Mesodermal cell (in vitro differentiated cells): ENCODE results near the gene EPHA8.

Source experiments
- H3K27ac ChIP-seq: 2 replicates; pipeline ENCODE4 v1.7.0; 2013; ENCODE audit warnings: mild to moderate bottlenecking, low read depth, low read length, moderate library complexity; ENCODE audit not compliant: severe bottlenecking
- H3K36me3 ChIP-seq: 2 replicates; pipeline ENCODE4 v1.7.1; 2013; ENCODE audit warnings: mild to moderate bottlenecking, low read length, moderate library complexity; ENCODE audit not compliant: control insufficient read depth, insufficient read depth
- H3K4me1 ChIP-seq: one replicate; pipeline ENCODE4 v1.7.1; 2013; ENCODE audit warnings: mild to moderate bottlenecking, low read length; ENCODE audit not compliant: insufficient read depth, control insufficient read depth, poor library complexity, severe bottlenecking
- H3K4me3 ChIP-seq: 2 replicates; pipeline ENCODE4 v1.7.0; 2013; ENCODE audit warnings: low read length, control low read depth, mild to moderate bottlenecking; ENCODE audit not compliant: insufficient read depth, poor library complexity, severe bottlenecking; ENCODE audit errors: extremely low read depth
- H3K9me3 ChIP-seq: 2 replicates; pipeline ENCODE4 v1.7.1; 2013; ENCODE audit warnings: mild to moderate bottlenecking, low read length, moderate library complexity; ENCODE audit not compliant: control insufficient read depth
- WGBS, 2 experiments: methylation state at CpG; one replicate each; pipeline ENCODE4 v1.1.5; 2013; ENCODE audit warnings: missing lambda C conversion rate in 2 of 2; ENCODE audit not compliant: insufficient coverage in 2 of 2; 5-methylcytosine and 5-hydroxymethylcytosine counted together

Gene EPHA8

GRCh38 chr1:22526098-22526497 is 37.2 kb upstream of the EPHA8 start:
- H3K4me3 ChIP-seq, result no peak overlapping the region
- no peaks in the 10 kb centered on the region for H3K9me3 ChIP-seq
- H3K27ac ChIP-seq, result no peak overlapping the region
- peaks cover 10% of the 10 kb centered on the region for H3K4me1 ChIP-seq
- 94 to 98% methylated on average over 10 of the region's 11 CpGs for WGBS, 2 experiments
- peaks cover 65% of the 10 kb centered on the region for H3K36me3 ChIP-seq

- H3K36me3 ChIP-seq, result peaks cover 59% of the 10 kb centered on the region
- H3K4me3 ChIP-seq, result no peak overlapping the region
- no peak overlapping the region for H3K27ac ChIP-seq
- no peaks in the 10 kb centered on the region for H3K9me3 ChIP-seq
- 86 to 98% methylated on average over 4 to 5 of the region's 5 CpGs for WGBS, 2 experiments
- peaks cover 10% of the 10 kb centered on the region for H3K4me1 ChIP-seq
These were observed 36.6 kb upstream of the EPHA8 start for GRCh38 chr1:22526677-22527076.

- peaks cover 55% of the 10 kb centered on the region for H3K36me3 ChIP-seq
- 69 to 86% methylated on average over 4 to 5 of the region's 7 CpGs for WGBS, 2 experiments
- no peak overlapping the region for H3K27ac ChIP-seq
These were observed 36.2 kb upstream of the EPHA8 start for GRCh38 chr1:22527122-22527521.

GRCh38 chr1:22527555-22528296 is 35.6 kb upstream of the EPHA8 start:
- peaks cover 10% of the 10 kb centered on the region for H3K4me1 ChIP-seq
- 87 to 92% methylated on average over 13 to 14 of the region's 15 CpGs for WGBS, 2 experiments
- no peak overlapping the region for H3K27ac ChIP-seq
- peaks cover 49% of the 10 kb centered on the region for H3K36me3 ChIP-seq
- H3K9me3 ChIP-seq, result no peaks in the 10 kb centered on the region
- H3K4me3 ChIP-seq, result no peak overlapping the region

More at GRCh38 chr1:22527122-22527521, 36.2 kb upstream of the EPHA8 start:
- no peak overlapping the region for H3K4me3 ChIP-seq
- no peaks in the 10 kb centered on the region for H3K9me3 ChIP-seq
- peaks cover 10% of the 10 kb centered on the region for H3K4me1 ChIP-seq

- Histone ChIP-seq H3K4me3 (no peak overlapping the region), H3K9me3 (no peaks in the 10 kb centered on the region), H3K27ac (no peak overlapping the region), H3K4me1 (peaks cover 10% of the 10 kb centered on the region), H3K36me3 (peaks cover 48% of the 10 kb centered on the region)
- WGBS, 2 experiments, result 97 to 100% methylated on average over 2 to 5 of the region's 7 CpGs
These were observed 34.8 kb upstream of the EPHA8 start for GRCh38 chr1:22528451-22528850.

GRCh38 chr1:22529901-22530621 is 33.2 kb upstream of the EPHA8 start:
- Histone ChIP-seq H3K27ac (no peak overlapping the region), H3K36me3 (peaks cover 35% of the 10 kb centered on the region)
- 88 to 90% methylated on average over 8 to 11 of the region's 12 CpGs for WGBS, 2 experiments

GRCh38 chr1:22530715-22531114 is 32.6 kb upstream of the EPHA8 start:
- no peaks in the 10 kb centered on the region for H3K9me3 ChIP-seq
- no peak overlapping the region for H3K27ac ChIP-seq
- peaks cover 10% of the 10 kb centered on the region for H3K4me1 ChIP-seq
- 100% methylated on average over 2 of the region's 3 CpGs; no CpG with 5 or more reads in 1 of the 2 experiments for WGBS, 2 experiments
- H3K4me3 ChIP-seq, result no peak overlapping the region
- peaks cover 30% of the 10 kb centered on the region for H3K36me3 ChIP-seq

More at GRCh38 chr1:22529901-22530621, 33.2 kb upstream of the EPHA8 start:
- Histone ChIP-seq H3K4me1 (peaks cover 10% of the 10 kb centered on the region), H3K9me3 (no peaks in the 10 kb centered on the region), H3K4me3 (no peak overlapping the region)

- WGBS, 2 experiments, result 84 to 92% methylated on average over 6 of the region's 6 CpGs
- Histone ChIP-seq H3K4me3 (no peak overlapping the region), H3K27ac (no peak overlapping the region), H3K9me3 (no peaks in the 10 kb centered on the region), H3K4me1 (peaks cover 10% of the 10 kb centered on the region), H3K36me3 (peaks cover 25% of the 10 kb centered on the region)
These were observed 32.0 kb upstream of the EPHA8 start for GRCh38 chr1:22531251-22531650.

GRCh38 chr1:22533244-22533895 is 29.9 kb upstream of the EPHA8 start:
- peaks cover 10% of the 10 kb centered on the region for H3K4me1 ChIP-seq
- 88 to 94% methylated on average over 8 to 10 of the region's 11 CpGs for whole genome bisulfite sequencing, 2 experiments
- no peak overlapping the region for H3K4me3 ChIP-seq
- peaks cover 10% of the 10 kb centered on the region for H3K36me3 ChIP-seq
- no peak overlapping the region for H3K27ac ChIP-seq
- no peaks in the 10 kb centered on the region for H3K9me3 ChIP-seq

- Histone ChIP-seq H3K27ac (no peak overlapping the region), H3K4me3 (no peak overlapping the region), H3K4me1 (peaks cover 6% of the 10 kb centered on the region), H3K9me3 (no peaks in the 10 kb centered on the region), H3K36me3 (peaks cover 3% of the 10 kb centered on the region)
- 93 to 95% methylated on average over 4 of the region's 4 CpGs for WGBS, 2 experiments
These were observed 28.3 kb upstream of the EPHA8 start for GRCh38 chr1:22534951-22535350.
